IMR-90 (cell line): ENCODE results near the gene KCNK7. TPM values are rescaled to one million over a fixed set of nuclear protein-coding genes. Genes with fewer than 3 reads are reported as not detected.

Source experiments
- ATAC-seq: fragments of 200-7000 bp; cut with Tn5 transposase; 2 replicates; pipeline ENCODE4 v1.9.1; 2020; ENCODE audit warnings: low read depth, mild to moderate bottlenecking, moderate library complexity
- BruUV-seq: library from RNA; stranded (reverse); fragments of 400-500 nt; replicated peaks from 2 replicates; lab custom pipeline; 2021; lab: Mats Ljungman, UMichigan
- CTCF ChIA-PET: fragments of 300-600 bp; formaldehyde crosslinking; extraction: SDS; loops from one replicate; lab custom pipeline; 2021; ENCODE audit warnings: antibody characterized with exemption; lab: Yijun Ruan, JAX
- POLR2A ChIA-PET: fragments of 300-600 bp; sonication (Branson Sonifier 250); formaldehyde crosslinking; loops from one replicate; lab custom pipeline; 2022; ENCODE audit warnings: antibody characterized with exemption; ENCODE audit not compliant: unreplicated experiment; lab: Charles Lee
- DNase-seq: peaks from one replicate; pipeline ENCODE4 v3.0.0; 2013
- H2AFZ ChIP-seq: replicated peaks from 2 replicates; pipeline ENCODE3; 2013; ENCODE audit warnings: low read length, mild to moderate bottlenecking; ENCODE audit not compliant: poor library complexity
- H2AK5ac ChIP-seq: 2 replicates; pipeline ENCODE4 v1.6.1; 2013; ENCODE audit warnings: low read depth, low read length, inconsistent platforms
- H2AK9ac ChIP-seq: replicated peaks from 2 replicates; pipeline ENCODE3; 2013; ENCODE audit warnings: mild to moderate bottlenecking, low read depth, low read length, moderate library complexity; ENCODE audit not compliant: poor library complexity
- H2BK120ac ChIP-seq: 2 replicates; pipeline ENCODE4 v1.6.1; 2013; ENCODE audit warnings: low read depth, low read length, inconsistent platforms
- H2BK15ac ChIP-seq: 3 replicates; pipeline ENCODE4 v1.6.1; 2013; ENCODE audit warnings: low read depth, low read length, inconsistent platforms
- H2BK20ac ChIP-seq: 2 replicates; pipeline ENCODE4 v1.6.1; 2013; ENCODE audit warnings: low read depth, mild to moderate bottlenecking, inconsistent platforms, low read length, moderate library complexity
- H2BK5ac ChIP-seq: 2 replicates; pipeline ENCODE4 v1.6.1; 2013; ENCODE audit warnings: mild to moderate bottlenecking, low read depth, low read length, inconsistent platforms; ENCODE audit not compliant: poor library complexity, severe bottlenecking
- H3K14ac ChIP-seq: replicated peaks from 2 replicates; pipeline ENCODE4 v1.6.1; 2013; ENCODE audit warnings: low read depth, low read length, inconsistent platforms
- H3K18ac ChIP-seq: 2 replicates; pipeline ENCODE4 v1.6.1; 2013; ENCODE audit warnings: low read depth, low read length, control low read depth
- H3K23ac ChIP-seq: 2 replicates; pipeline ENCODE4 v1.6.1; 2013; ENCODE audit warnings: low read depth, low read length, inconsistent platforms
- H3K27ac ChIP-seq: 2 replicates; pipeline ENCODE4 v1.5.1; 2013; ENCODE audit warnings: mild to moderate bottlenecking, control low read depth, low read length; ENCODE audit not compliant: insufficient read depth
- H3K27me3 ChIP-seq: 2 replicates; pipeline ENCODE4 v1.6.1; 2013; ENCODE audit warnings: low read length; ENCODE audit not compliant: control insufficient read depth, insufficient read depth
- H3K36me3 ChIP-seq: 2 replicates; pipeline ENCODE4 v1.6.1; 2013; ENCODE audit warnings: low read length, mixed read lengths; ENCODE audit not compliant: control insufficient read depth, insufficient read depth
- H3K4ac ChIP-seq: 2 replicates; pipeline ENCODE4 v1.6.1; 2013; ENCODE audit warnings: low read depth, low read length, inconsistent platforms
- H3K4me1 ChIP-seq: 2 replicates; pipeline ENCODE4 v1.6.1; 2013; ENCODE audit warnings: low read length, mixed read lengths; ENCODE audit not compliant: control insufficient read depth, insufficient read depth
- H3K4me2 ChIP-seq: 2 replicates; pipeline ENCODE4 v1.6.1; 2013; ENCODE audit warnings: low read depth, mild to moderate bottlenecking, control low read depth, low read length, moderate library complexity
- H3K4me3 ChIP-seq: 2 replicates; pipeline ENCODE4 v1.5.1; 2013; ENCODE audit warnings: low read depth, mild to moderate bottlenecking, control low read depth, low read length, moderate library complexity; ENCODE audit not compliant: insufficient read depth
- H3K56ac ChIP-seq: 2 replicates; pipeline ENCODE4 v1.6.1; 2013; ENCODE audit warnings: low read length, inconsistent platforms; ENCODE audit not compliant: insufficient read depth; ENCODE audit errors: extremely low read depth
- H3K79me1 ChIP-seq, 2 experiments: 2 replicates each; pipeline ENCODE4 v1.6.1; 2013; ENCODE audit warnings: low read length in 2 of 2, inconsistent platforms in 1 of 2, low read depth in 1 of 2
- H3K9ac ChIP-seq: 2 replicates; pipeline ENCODE4 v1.6.1; 2013; ENCODE audit warnings: low read depth, low read length, control low read depth
- H3K9me1 ChIP-seq: 2 replicates; pipeline ENCODE4 v1.6.1; 2013; ENCODE audit warnings: low read length, inconsistent platforms; ENCODE audit not compliant: insufficient read depth
- H3K9me3 ChIP-seq: 2 replicates; pipeline ENCODE4 v1.6.1; 2013; ENCODE audit warnings: low read length; ENCODE audit not compliant: control insufficient read depth, insufficient read depth
- H4K20me1 ChIP-seq: 2 replicates; pipeline ENCODE4 v1.6.1; 2013; ENCODE audit warnings: low read length, inconsistent platforms; ENCODE audit not compliant: insufficient read depth
- H4K5ac ChIP-seq: 2 replicates; pipeline ENCODE4 v1.6.1; 2013; ENCODE audit warnings: mild to moderate bottlenecking, low read depth, low read length, control low read depth
- H4K8ac ChIP-seq, 2 experiments: 2 replicates each; pipeline ENCODE4 v1.6.1; 2013; ENCODE audit warnings: low read depth in 2 of 2, low read length in 2 of 2, control low read depth in 1 of 2, inconsistent platforms in 1 of 2
- H4K91ac ChIP-seq: 2 replicates; pipeline ENCODE4 v1.6.1; 2013; ENCODE audit warnings: low read depth, low read length, inconsistent platforms; ENCODE audit not compliant: insufficient read depth
- CEBPB ChIP-seq: IDR thresholded peaks from 2 replicates; pipeline ENCODE4 v1.6.1; 2012; ENCODE audit warnings: low read depth, low read length, improper control_type of control experiment
- ELK1 ChIP-seq: fragments of 150-350 bp; IDR thresholded peaks from 2 replicates; pipeline ENCODE4 v1.6.1; 2016; ENCODE audit warnings: low read depth, mild to moderate bottlenecking, low read length, moderate library complexity, borderline replicate concordance
- MAFK ChIP-seq: IDR thresholded peaks from 2 replicates; pipeline ENCODE4 v1.6.1; 2012; ENCODE audit warnings: low read depth, low read length, improper control_type of control experiment
- MXI1 ChIP-seq: IDR thresholded peaks from 2 replicates; pipeline ENCODE4 v1.6.1; 2012; ENCODE audit warnings: low read depth, mild to moderate bottlenecking, low read length, moderate library complexity, borderline replicate concordance
- NFE2L2 ChIP-seq: fragments of 150-350 bp; IDR thresholded peaks from 2 replicates; pipeline ENCODE4 v1.6.1; 2016; ENCODE audit warnings: low read depth, mild to moderate bottlenecking, low read length
- POLR2A ChIP-seq: IDR thresholded peaks from 2 replicates; pipeline ENCODE4 v1.6.1; 2012; ENCODE audit warnings: mild to moderate bottlenecking, low read depth, low read length
- RAD21 ChIP-seq: IDR thresholded peaks from 2 replicates; pipeline ENCODE4 v1.6.1; 2012; ENCODE audit warnings: low read length, improper control_type of control experiment
- RCOR1 ChIP-seq: IDR thresholded peaks from 2 replicates; pipeline ENCODE4 v1.6.1; 2012; ENCODE audit warnings: mild to moderate bottlenecking, low read length, improper control_type of control experiment; ENCODE audit not compliant: insufficient replicate concordance
- SMC3 ChIP-seq: fragments of 150-350 bp; IDR thresholded peaks from 2 replicates; pipeline ENCODE4 v1.6.1; 2016; ENCODE audit warnings: low read depth, mild to moderate bottlenecking, antibody characterized with exemption, low read length, moderate library complexity
- USF2 ChIP-seq: fragments of 150-350 bp; IDR thresholded peaks from 2 replicates; pipeline ENCODE4 v1.6.1; 2017; ENCODE audit warnings: mild to moderate bottlenecking, antibody characterized with exemption, low read length, low read depth
- WGBS, 2 experiments: methylation state at CpG; one replicate each; pipeline versions ENCODE4 v1.1.5 to v1.1.7; 2013; ENCODE audit warnings: missing lambda C conversion rate in 2 of 2; ENCODE audit not compliant: insufficient read length in 1 of 2; ENCODE audit errors: extremely low coverage in 2 of 2; 5-methylcytosine and 5-hydroxymethylcytosine counted together
- dilution Hi-C: fragments of 300-500 bp; cut with HindIII; formaldehyde crosslinking; loops from one replicate; pipeline ENCODE4 v1.14.3; 2018; ENCODE audit warnings: low sequenced_read_pairs; ENCODE audit not compliant: unreplicated experiment
- in situ Hi-C: fragments of 300-500 bp; cut with MboI; formaldehyde crosslinking; loops from 3 replicates; pipeline ENCODE4 v1.14.3; 2019; ENCODE audit warnings: low sequenced_read_pairs, inconsistent platforms, mixed read lengths
- intact Hi-C: fragments of 100-400 bp; cut with micrococcal nuclease; formaldehyde crosslinking; loops from 2 replicates; pipeline ENCODE4 v1.10.0; 2022
- polyA plus RNA-seq, 3 experiments: library from polyadenylated mRNA; depleted of rRNA; stranded (reverse); fragments of >200 nt; gene quantifications; 2 replicates each; pipeline ENCODE4 v1.2.3, GENCODE V29; 2012; ENCODE audit warnings: low replicate concordance in 1 of 3
- total RNA-seq: library from RNA; depleted of rRNA; stranded (reverse); fragments of >200 nt; gene quantifications from 2 replicates; pipeline ENCODE4 v1.2.3, GENCODE V29; 2012

The KCNK7 gene
- total and polyA plus RNA-seq, 2 of the 4 experiments (the other 2 are of a cell fraction), result 0.09 TPM; not detected in 1

- H3K4me1 ChIP-seq, result peaks cover 8% of the 10 kb centered on the region
- no peak overlapping the region for H3K14ac ChIP-seq
- intact Hi-C loops, result no loop called here
- ChIA-PET POLR2A (no interaction called here), CTCF (no interaction called here)
- no peak overlapping the region for H3K56ac ChIP-seq
- H2AFZ ChIP-seq, result no peak overlapping the region
- no peaks in the 10 kb centered on the region for H3K9me3 ChIP-seq
- ATAC-seq (no peak), DNase-seq (no peak)
- no peak overlapping the region for H4K8ac ChIP-seq
- H3K18ac ChIP-seq, result no peak overlapping the region
- no peak overlapping the region for H3K4ac ChIP-seq
- TF ChIP-seq RCOR1 (no peak), USF2 (no peak), MAFK (no peak), SMC3 (no peak), CEBPB (no peak), ELK1 (no peak), RAD21 (no peak), POLR2A (no peak), MXI1 (no peak), NFE2L2 (no peak)
- no peak overlapping the region for H2BK20ac ChIP-seq
- peaks cover 15% of the 10 kb centered on the region for H3K9me1 ChIP-seq
- H2BK120ac ChIP-seq, result 0 out of 2 replicates have a peak overlapping the region, but pooled peaks have one; percentile 34
- BruUV-seq, result no TSS peak
- no peak overlapping the region for H3K4me2 ChIP-seq
- dilution Hi-C loops, result no loop called here
- H2BK5ac ChIP-seq, result no peak overlapping the region
- H4K91ac ChIP-seq, result no peak overlapping the region
- H2AK5ac ChIP-seq, result no peak overlapping the region
- peaks cover 1 to 45% of the 10 kb centered on the region in 2 experiments for H3K79me1 ChIP-seq
- in situ Hi-C loops, result no loop called here
- no peak overlapping the region for H4K5ac ChIP-seq
- no peak overlapping the region for H3K23ac ChIP-seq
- no peak overlapping the region for H3K9ac ChIP-seq
- no peak overlapping the region for H3K4me3 ChIP-seq
- no peak overlapping the region for H2BK15ac ChIP-seq
- H2AK9ac ChIP-seq, result peak overlapping the region; percentile 79
- 88% methylated on average over 10 of the region's 11 CpGs; no CpG with 5 or more reads in 1 of the 2 experiments for WGBS, 2 experiments
- no peak overlapping the region for H3K27ac ChIP-seq
- no peaks in the 10 kb centered on the region for H3K27me3 ChIP-seq
- peaks cover 13% of the 10 kb centered on the region; the same call in 1 of the 2 replicates for H4K20me1 ChIP-seq
- H3K36me3 ChIP-seq, result peaks cover 15% of the 10 kb centered on the region
Observed at GRCh38 chr11:65644837-65645236, 49.2 kb upstream of the KCNK7 start.
